ENCODE measurements around the gene LRFN2. TPM values are rescaled to one million over a fixed set of nuclear protein-coding genes. Genes with fewer than 3 reads are reported as not detected.

LRFN2 gene
- total RNA-seq, 2 experiments from 2014 or later, result not detected

- Mint-ChIP-seq H3K9me3 (no peaks in the 10 kb centered on the region), H3K4me3 (no peak overlapping the region), H3K27me3 (peaks cover 4% of the 10 kb centered on the region), H3K4me1 (ENCODE audit: low read depth) (no peaks in the 10 kb centered on the region), H3K36me3 (no peaks in the 10 kb centered on the region), H3K27ac (no peak overlapping the region)
- ChIA-PET CTCF (no interaction called here), POLR2A (no interaction called here)
- intact Hi-C loops (cut with micrococcal nuclease), result no loop called here
- no peak for DNase-seq
These were observed 207.4 kb downstream of the LRFN2 start for GRCh38 chr6:40379811-40380210.

GRCh38 chr6:40378725-40379074, 208.5 kb downstream of the LRFN2 start:
- H3K4me3 Mint-ChIP-seq, result no peak overlapping the region
- no peaks in the 10 kb centered on the region for H3K36me3 Mint-ChIP-seq
- ChIA-PET POLR2A (interaction anchor here (0.7 kb wide), 1 partner anchor 16 kb away, joined by 9 read pairs; no protein-coding TSS in a partner anchor), CTCF (no interaction called here)
- no peak overlapping the region for H3K27ac Mint-ChIP-seq
- no peaks in the 10 kb centered on the region for H3K4me1 Mint-ChIP-seq (ENCODE audit: low read depth)
- peaks cover 2% of the 10 kb centered on the region for H3K27me3 Mint-ChIP-seq
- no peak for DNase-seq
- no peaks in the 10 kb centered on the region for H3K9me3 Mint-ChIP-seq
- intact Hi-C loops (cut with micrococcal nuclease), result no loop called here

GRCh38 chr6:40378071-40378724, 209.0 kb downstream of the LRFN2 start:
- CTCF ChIA-PET, result no interaction called here
- no peak overlapping the region for H3K27ac Mint-ChIP-seq
- POLR2A ChIA-PET, result interaction anchor here (0.7 kb wide), 1 partner anchor 17 kb away, joined by 9 read pairs; no protein-coding TSS in a partner anchor
- no peaks in the 10 kb centered on the region for H3K4me1 Mint-ChIP-seq (ENCODE audit: low read depth)
- no peak for DNase-seq
- no peaks in the 10 kb centered on the region for H3K36me3 Mint-ChIP-seq
- H3K4me3 Mint-ChIP-seq, result no peak overlapping the region
- intact Hi-C loops (cut with micrococcal nuclease), result no loop called here
- H3K27me3 Mint-ChIP-seq, result no peaks in the 10 kb centered on the region
- H3K9me3 Mint-ChIP-seq, result no peaks in the 10 kb centered on the region

- Mint-ChIP-seq H3K4me3 (no peak overlapping the region), H3K27ac (no peak overlapping the region), H3K27me3 (no peaks in the 10 kb centered on the region), H3K36me3 (no peaks in the 10 kb centered on the region), H3K9me3 (no peaks in the 10 kb centered on the region), H3K4me1 (ENCODE audit: low read depth) (no peaks in the 10 kb centered on the region)
- no peak for DNase-seq
- intact Hi-C loops (cut with micrococcal nuclease), result no loop called here
- ChIA-PET CTCF (no interaction called here), POLR2A (no interaction called here)
These were observed 209.9 kb downstream of the LRFN2 start for GRCh38 chr6:40377173-40377806.

GRCh38 chr6:40376113-40376650, 211.0 kb downstream of the LRFN2 start:
- ChIA-PET CTCF (no interaction called here), POLR2A (no interaction called here)
- no peaks in the 10 kb centered on the region for H3K36me3 Mint-ChIP-seq
- no peaks in the 10 kb centered on the region for H3K27me3 Mint-ChIP-seq
- no peak overlapping the region for H3K27ac Mint-ChIP-seq
- no peak for DNase-seq
- H3K4me1 Mint-ChIP-seq (ENCODE audit: low read depth), result peaks cover 2% of the 10 kb centered on the region
- no peaks in the 10 kb centered on the region for H3K9me3 Mint-ChIP-seq
- H3K4me3 Mint-ChIP-seq, result no peak overlapping the region
- intact Hi-C loops (cut with micrococcal nuclease), result no loop called here

- no peak overlapping the region for H3K4me3 Mint-ChIP-seq
- ChIA-PET POLR2A (no interaction called here), CTCF (no interaction called here)
- DNase-seq, result no peak
- H3K4me1 Mint-ChIP-seq (ENCODE audit: low read depth), result peaks cover 2% of the 10 kb centered on the region
- intact Hi-C loops (cut with micrococcal nuclease), result no loop called here
- no peaks in the 10 kb centered on the region for H3K36me3 Mint-ChIP-seq
- H3K27ac Mint-ChIP-seq, result no peak overlapping the region
- H3K9me3 Mint-ChIP-seq, result no peaks in the 10 kb centered on the region
- H3K27me3 Mint-ChIP-seq, result peaks cover 2% of the 10 kb centered on the region
These were observed 213.9 kb downstream of the LRFN2 start for GRCh38 chr6:40373267-40373666.

GRCh38 chr6:40371621-40372020, 215.5 kb downstream of the LRFN2 start:
- intact Hi-C loops (cut with micrococcal nuclease), result no loop called here
- POLR2A ChIA-PET, result no interaction called here

GRCh38 chr6:40371095-40371494, 216.1 kb downstream of the LRFN2 start:
- ChIA-PET CTCF (no interaction called here), POLR2A (no interaction called here)
- intact Hi-C loops (cut with micrococcal nuclease), result no loop called here
- no peak for DNase-seq
- Mint-ChIP-seq H3K27ac (no peak overlapping the region), H3K36me3 (no peaks in the 10 kb centered on the region), H3K9me3 (peaks cover 3% of the 10 kb centered on the region), H3K4me3 (no peak overlapping the region), H3K27me3 (peaks cover 2% of the 10 kb centered on the region), H3K4me1 (ENCODE audit: low read depth) (peaks cover 2% of the 10 kb centered on the region)

More at GRCh38 chr6:40371621-40372020, 215.5 kb downstream of the LRFN2 start:
- H3K27me3 Mint-ChIP-seq, result peaks cover 2% of the 10 kb centered on the region
- no peak for DNase-seq
- H3K27ac Mint-ChIP-seq, result no peak overlapping the region
- H3K9me3 Mint-ChIP-seq, result no peaks in the 10 kb centered on the region
- CTCF ChIA-PET, result no interaction called here
- no peak overlapping the region for H3K4me3 Mint-ChIP-seq
- no peaks in the 10 kb centered on the region for H3K36me3 Mint-ChIP-seq
- peaks cover 2% of the 10 kb centered on the region for H3K4me1 Mint-ChIP-seq (ENCODE audit: low read depth)

- no peak overlapping the region for H3K27ac Mint-ChIP-seq
- ChIA-PET POLR2A (no interaction called here), CTCF (no interaction called here)
- H3K36me3 Mint-ChIP-seq, result no peaks in the 10 kb centered on the region
- H3K27me3 Mint-ChIP-seq, result peaks cover 2% of the 10 kb centered on the region
- no peak for DNase-seq
- peaks cover 2% of the 10 kb centered on the region for H3K4me1 Mint-ChIP-seq (ENCODE audit: low read depth)
- H3K9me3 Mint-ChIP-seq, result peaks cover 6% of the 10 kb centered on the region
- H3K4me3 Mint-ChIP-seq, result no peak overlapping the region
- intact Hi-C loops (cut with micrococcal nuclease), result no loop called here
These were observed 217.3 kb downstream of the LRFN2 start for GRCh38 chr6:40369891-40370290.

GRCh38 chr6:40369042-40369441, 218.1 kb downstream of the LRFN2 start:
- ChIA-PET CTCF (no interaction called here), POLR2A (no interaction called here)
- Mint-ChIP-seq H3K4me3 (no peak overlapping the region), H3K9me3 (peaks cover 7% of the 10 kb centered on the region), H3K36me3 (no peaks in the 10 kb centered on the region), H3K4me1 (ENCODE audit: low read depth) (peaks cover 2% of the 10 kb centered on the region), H3K27me3 (peaks cover 2% of the 10 kb centered on the region), H3K27ac (no peak overlapping the region)
- intact Hi-C loops (cut with micrococcal nuclease), result no loop called here
- no peak for DNase-seq

GRCh38 chr6:40362859-40363258, 224.3 kb downstream of the LRFN2 start:
- no peaks in the 10 kb centered on the region for H3K4me1 Mint-ChIP-seq (ENCODE audit: low read depth)
- H3K9me3 Mint-ChIP-seq, result peaks cover 7% of the 10 kb centered on the region
- POLR2A ChIA-PET, result no interaction called here
- CTCF ChIA-PET, result no interaction called here
- intact Hi-C loops (cut with micrococcal nuclease), result no loop called here
- no peak for DNase-seq
- H3K27ac Mint-ChIP-seq, result no peak overlapping the region
- peaks cover 25% of the 10 kb centered on the region for H3K27me3 Mint-ChIP-seq
- no peak overlapping the region for H3K4me3 Mint-ChIP-seq
- no peaks in the 10 kb centered on the region for H3K36me3 Mint-ChIP-seq

GRCh38 chr6:40359808-40360207, 227.4 kb downstream of the LRFN2 start:
- CTCF ChIA-PET, result no interaction called here
- peaks cover under 1% of the 10 kb centered on the region for H3K9me3 Mint-ChIP-seq

More at GRCh38 chr6:40359808-40360207, 227.4 kb downstream of the LRFN2 start:
- DNase-seq, result no peak
- intact Hi-C loops (cut with micrococcal nuclease), result no loop called here
- Mint-ChIP-seq H3K4me1 (ENCODE audit: low read depth) (no peaks in the 10 kb centered on the region), H3K36me3 (no peaks in the 10 kb centered on the region), H3K27me3 (peaks cover 28% of the 10 kb centered on the region), H3K27ac (no peak overlapping the region), H3K4me3 (no peak overlapping the region)
- POLR2A ChIA-PET, result no interaction called here
